Fibroblast of skin of left quadriceps (primary cell): ENCODE measurements around the gene CDC34.
"Not testable (repeated sequence)": the region's sequence is repeated elsewhere in the genome, so short reads cannot be mapped to it uniquely, and the experiment has no call there.

ENCODE experiments used
- DNase-seq, 2 experiments: peaks; one replicate each; pipeline ENCODE4 v3.0.0-alpha.2; 2013; ENCODE audit warnings: low read depth in 2 of 2

Gene CDC34

DNA sequence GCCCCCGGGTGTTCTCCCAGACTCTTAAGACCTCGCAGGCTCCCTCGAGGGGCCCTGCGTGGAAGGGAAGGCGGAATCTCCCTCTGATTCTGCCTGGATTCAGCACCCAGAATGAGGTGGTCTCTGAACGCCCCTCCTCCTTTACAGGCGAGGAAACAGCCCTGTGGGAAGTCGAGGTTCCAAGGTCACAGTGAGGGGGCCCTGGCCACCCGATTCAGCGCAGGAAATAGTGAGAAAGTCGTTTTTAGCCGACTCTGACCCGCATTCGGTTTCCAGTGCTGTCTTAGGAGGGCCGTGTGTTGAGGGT, 41.9 kb downstream of the CDC34 start:
- DNase-seq, result no peak

DNA sequence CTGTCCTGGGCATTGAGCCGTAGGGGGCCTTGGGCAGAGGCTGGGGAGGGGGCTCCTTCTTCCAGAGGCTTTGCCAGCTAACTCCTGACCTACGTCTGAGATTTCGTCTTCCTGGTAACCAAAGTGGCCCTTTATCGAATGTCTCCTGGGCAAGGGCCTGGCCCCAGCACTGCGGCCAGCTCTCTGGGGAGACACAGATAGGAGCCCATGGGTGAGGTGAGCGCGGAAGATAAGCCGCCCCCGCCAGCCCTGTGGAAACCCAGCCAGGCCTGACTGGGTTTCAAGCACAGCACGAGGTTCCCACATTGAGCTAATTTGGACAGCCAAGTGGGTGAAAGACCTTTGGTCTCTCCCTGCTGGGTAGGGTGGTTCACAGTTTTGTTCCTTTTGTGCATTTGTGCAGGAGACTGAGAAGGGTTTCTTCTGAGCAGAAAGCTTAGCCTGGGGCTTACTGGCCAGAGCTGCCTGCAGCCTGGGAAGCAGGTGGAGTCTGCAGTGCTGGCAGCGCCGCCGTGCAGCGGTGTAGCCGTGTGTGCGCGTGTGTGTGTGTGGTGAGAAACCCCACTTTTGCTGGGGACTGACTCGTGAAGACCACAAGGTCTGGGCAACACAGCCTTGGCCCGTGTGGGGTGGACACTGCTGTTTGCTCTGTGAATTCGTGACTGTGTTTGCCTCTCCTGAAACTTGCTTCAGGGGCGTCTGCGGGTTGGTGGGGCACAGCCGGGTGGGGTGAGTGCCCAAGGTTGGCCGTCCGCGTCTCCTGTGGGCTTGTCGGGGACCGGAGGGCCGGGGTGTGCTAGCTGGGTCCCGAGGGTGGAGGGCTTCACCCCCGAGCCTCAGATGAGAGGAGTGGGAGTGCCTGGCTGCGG, 43.3 kb downstream of the CDC34 start:
- DNase-seq, result no peak

DNA sequence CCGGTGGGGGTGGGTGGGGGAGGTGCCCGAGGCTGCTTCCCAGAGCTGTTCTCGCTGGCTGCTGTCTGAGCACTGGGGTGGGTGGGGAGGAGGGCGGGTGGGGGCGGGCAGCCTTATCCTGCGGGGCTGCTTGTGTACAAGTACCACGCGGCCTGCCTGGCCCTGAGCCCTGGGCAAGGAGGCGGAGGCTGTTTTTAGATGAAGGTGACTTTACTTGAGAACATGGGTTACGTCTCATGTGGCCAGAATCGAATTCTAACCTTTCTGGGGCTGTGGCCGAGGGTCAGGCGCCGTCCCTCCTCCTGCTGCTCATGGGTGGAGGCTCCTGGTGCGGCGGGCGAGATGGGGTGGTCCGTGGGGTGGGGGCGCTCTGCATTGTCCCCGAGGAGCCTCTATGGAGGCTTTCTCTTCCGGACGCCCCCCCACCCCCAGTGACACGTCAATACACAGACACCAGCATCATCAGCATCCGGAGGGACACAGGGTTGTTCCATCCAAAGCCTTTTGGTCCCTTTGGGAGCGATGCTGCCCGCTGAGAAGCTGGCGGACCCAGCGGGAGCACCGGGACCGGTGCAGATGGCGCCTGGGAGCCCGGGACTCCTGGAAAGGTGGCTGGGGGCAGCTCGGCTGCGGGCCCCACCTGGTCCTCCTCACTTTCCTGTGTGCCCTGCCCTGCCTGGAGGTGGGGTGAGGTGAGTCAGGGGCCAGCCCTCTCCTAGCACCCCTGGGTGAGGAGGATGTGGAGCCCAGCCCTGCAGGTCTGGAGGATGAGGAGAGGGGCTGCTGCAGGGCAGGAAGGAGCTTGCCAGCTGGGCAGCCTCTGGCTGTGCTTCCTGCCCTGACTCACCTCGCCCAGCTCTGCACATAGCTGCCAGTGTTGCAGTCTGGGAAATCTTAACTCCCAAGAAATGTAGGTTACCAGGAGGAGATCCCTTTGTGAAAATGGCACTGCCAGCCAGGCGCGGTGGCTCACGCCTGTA, 44.3 kb downstream of the CDC34 start:
- DNase-seq, result no peak

DNA sequence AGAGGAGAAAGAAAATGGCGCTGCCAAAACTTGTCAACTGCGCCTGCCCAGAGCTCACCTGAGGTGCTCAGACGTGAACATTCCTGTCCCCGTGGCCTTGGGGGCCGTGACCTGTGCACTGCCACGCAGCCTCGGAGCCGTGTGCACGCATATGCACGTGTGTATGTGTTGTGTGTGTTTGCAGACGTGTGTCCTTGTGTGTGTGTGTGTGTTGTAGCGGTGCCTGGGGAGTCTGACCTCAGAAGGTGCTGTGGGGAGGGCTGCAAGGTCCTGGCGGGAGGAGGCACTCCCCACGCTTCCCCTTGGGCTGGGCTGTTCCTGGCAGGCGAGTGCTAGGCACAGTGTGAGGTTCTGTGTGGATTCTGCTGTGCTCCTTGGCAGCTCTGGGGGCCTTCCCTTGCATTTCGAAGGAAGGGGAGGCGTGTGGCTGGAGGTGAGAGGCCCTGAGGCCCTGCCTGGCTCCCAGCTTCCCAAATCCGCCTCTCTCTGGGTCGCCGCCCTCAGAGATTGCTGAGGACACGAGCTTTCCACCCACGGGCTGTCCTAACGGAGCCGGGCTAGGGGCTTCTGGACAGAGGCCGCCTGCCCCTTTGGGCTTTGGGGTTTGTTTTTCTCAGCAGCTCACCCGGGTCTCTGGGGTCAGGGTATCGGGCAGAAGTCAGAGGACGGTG, 45.3 kb downstream of the CDC34 start:
- no peak for DNase-seq

DNA sequence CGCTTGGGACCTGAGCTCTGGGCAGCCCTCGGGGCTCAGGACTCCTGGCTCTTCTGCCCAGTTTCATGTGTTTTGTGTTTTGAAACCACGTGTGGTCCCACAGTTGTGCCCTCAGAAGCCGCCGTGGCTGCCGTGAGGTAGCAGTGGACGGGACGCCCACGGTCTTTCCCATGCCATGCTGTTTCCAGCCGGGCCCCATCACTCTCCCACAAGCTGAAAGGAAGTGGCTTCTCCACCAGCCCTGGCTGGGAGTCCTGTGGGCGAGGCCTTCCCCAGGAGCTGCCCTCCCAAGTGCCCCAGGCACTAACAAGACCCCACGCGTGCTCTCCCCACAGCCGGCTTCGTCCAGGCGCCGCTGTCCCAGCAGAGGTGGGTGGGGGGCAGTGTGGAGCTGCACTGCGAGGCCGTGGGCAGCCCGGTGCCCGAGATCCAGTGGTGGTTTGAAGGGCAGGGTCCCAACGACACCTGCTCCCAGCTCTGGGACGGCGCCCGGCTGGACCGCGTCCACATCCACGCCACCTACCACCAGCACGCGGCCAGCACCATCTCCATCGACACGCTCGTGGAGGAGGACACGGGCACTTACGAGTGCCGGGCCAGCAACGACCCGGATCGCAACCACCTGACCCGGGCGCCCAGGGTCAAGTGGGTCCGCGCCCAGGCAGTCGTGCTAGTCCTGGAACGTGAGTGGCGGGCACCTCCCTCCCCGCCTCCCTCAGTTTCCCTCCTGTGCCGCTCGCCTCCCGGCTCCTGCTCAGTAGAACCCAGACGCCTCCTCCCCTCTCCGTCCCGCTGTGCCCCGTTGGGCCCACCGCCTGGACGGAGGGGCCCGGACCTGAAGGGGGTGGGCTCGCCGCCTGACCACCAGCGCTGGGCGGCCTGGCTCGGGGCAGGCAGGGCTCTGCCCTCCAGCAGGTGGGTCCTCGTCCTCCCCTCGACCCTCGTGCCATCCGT, 46.2 kb downstream of the CDC34 start:
- DNase-seq, result no peak

DNA sequence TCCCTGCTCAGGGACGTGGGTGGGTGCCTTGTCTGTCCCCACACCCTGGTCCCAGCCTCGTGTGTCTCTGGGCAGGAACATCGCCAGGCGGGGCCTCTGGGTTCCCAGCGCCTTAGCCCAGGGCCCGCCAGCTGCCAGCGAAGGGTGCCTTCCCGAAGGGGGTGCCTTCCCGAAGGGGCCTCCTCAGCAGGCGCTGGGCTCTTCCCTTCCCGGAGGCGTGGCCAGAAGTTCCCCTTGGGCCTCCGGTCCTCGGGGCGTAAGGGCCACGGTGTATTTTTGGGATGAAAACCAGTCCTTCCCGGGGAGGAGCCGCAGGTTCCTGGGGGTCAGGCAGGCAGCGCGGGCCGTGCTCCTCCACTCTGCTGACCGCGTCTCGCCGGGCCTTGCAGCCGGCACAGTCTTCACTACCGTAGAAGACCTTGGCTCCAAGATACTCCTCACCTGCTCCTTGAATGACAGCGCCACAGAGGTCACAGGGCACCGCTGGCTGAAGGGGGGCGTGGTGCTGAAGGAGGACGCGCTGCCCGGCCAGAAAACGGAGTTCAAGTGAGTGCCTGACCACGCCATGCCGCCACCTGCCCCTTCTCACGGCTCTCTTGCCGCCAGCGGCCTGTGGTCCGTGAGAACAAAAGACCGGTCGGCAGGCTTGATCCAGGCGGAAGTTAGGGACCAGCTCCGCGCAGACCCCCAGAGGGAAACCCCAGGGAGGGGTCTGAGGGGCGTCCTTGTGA, 47.7 kb downstream of the CDC34 start:
- no peak for DNase-seq

DNA sequence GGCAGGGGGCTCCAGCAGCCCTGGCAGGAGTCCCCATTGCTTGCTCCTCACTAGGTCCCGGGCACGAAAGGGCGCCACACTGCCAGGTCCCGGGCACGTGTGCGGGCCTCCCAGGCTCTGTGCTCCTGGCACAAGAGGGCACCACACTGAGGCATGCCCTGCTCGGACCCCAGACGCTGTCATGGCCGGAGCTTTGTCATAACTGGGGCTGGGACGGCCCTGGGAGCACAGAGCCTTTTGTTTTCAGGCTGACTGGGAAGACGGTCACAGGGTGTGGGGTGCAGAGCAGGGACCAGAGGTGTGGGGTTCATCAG, 48.2 kb downstream of the CDC34 start:
- DNase-seq, result no peak

DNA sequence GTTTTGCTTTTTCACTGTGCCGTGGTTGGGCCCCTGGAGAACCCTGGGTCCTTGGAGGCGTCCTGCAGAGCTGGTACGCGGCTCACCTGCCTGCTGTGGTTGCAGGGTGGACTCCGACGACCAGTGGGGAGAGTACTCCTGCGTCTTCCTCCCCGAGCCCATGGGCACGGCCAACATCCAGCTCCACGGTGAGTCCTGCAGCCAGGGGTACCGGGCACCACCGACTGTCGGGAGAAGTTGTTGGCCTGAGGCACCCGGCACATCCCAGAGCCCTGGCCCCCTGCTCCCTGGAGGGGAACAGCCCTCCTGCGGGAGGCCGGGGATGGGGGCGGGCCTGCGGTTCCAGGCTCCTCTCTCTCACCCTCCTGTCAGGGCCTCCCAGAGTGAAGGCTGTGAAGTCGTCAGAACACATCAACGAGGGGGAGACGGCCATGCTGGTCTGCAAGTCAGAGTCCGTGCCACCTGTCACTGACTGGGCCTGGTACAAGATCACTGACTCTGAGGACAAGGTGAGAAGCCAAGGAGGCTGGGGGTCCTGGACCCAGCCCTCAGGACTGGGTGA, 48.8 kb downstream of the CDC34 start:
- DNase-seq, result no peak

DNA sequence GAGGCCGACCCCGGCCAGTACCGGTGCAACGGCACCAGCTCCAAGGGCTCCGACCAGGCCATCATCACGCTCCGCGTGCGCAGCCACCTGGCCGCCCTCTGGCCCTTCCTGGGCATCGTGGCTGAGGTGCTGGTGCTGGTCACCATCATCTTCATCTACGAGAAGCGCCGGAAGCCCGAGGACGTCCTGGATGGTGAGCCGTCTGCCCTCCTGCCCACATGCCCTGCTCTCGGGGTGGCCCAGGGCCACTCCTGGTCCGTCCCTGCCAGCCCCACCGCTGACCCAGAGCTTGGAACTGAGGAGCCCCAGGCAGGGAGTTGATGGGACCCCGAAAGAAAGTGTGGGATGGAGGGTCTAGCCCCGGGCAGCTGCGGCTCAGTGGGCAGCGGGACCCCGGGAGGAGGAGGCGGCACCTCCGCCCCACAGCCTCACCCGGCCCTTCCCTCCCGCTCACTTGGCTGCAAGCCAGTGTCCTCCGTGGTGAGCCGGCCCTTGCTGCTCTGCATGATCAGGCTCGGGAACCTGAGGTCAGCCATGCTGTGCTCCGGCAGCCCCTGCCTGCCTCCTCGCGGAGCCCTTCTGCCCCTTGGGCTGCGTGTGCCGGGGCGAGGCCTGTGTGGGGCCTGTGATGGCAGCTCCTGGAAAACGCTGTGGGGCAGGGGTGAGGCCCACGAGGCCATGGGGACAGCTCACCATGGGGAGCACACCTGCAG, 50.0 kb downstream of the CDC34 start:
- DNase-seq, result no peak

DNA sequence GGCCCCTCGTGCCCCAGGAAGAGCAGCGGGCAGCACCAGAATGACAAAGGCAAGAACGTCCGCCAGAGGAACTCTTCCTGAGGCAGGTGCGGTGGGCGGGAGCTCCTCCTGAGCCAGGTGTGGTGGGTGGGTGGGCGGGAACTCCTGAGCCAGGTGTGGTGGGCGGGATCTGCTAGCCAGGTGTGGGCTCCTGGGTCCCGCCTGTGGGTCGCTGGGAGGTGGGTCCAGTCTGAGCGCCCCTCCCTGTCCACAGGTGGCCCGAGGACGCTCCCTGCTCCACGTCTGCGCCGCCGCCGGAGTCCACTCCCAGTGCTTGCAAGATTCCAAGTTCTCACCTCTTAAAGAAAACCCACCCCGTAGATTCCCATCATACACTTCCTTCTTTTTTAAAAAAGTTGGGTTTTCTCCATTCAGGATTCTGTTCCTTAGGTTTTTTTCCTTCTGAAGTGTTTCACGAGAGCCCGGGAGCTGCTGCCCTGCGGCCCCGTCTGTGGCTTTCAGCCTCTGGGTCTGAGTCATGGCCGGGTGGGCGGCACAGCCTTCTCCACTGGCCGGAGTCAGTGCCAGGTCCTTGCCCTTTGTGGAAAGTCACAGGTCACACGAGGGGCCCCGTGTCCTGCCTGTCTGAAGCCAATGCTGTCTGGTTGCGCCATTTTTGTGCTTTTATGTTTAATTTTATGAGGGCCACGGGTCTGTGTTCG, 51.1 kb downstream of the CDC34 start:
- DNase-seq, result no peak

DNA sequence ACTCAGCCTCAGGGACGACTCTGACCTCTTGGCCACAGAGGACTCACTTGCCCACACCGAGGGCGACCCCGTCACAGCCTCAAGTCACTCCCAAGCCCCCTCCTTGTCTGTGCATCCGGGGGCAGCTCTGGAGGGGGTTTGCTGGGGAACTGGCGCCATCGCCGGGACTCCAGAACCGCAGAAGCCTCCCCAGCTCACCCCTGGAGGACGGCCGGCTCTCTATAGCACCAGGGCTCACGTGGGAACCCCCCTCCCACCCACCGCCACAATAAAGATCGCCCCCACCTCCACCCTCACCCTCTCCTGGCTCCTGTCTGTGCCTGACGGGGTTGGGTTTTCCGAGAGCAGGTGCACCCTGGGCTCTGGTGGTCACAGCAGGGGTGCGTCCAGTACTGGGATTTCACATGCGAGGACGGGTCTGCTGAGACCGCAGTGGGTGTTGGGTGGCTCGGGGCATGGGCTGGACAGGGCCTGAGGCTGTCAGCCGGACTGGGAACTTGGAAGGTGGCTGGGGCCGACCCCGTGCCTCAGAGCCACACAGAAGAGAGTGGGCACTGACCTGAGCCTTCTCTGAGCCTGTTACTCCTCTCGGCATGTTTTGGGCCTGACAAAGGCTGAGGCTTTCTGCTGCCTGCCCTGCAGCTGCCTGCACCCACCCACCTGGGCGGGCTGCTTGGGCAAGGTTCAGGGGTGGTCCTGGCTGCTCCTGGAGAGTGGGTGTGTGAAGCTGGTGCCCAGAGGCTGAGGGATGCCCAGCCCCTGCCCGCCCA, 51.8 kb downstream of the CDC34 start:
- DNase-seq, result no peak

DNA sequence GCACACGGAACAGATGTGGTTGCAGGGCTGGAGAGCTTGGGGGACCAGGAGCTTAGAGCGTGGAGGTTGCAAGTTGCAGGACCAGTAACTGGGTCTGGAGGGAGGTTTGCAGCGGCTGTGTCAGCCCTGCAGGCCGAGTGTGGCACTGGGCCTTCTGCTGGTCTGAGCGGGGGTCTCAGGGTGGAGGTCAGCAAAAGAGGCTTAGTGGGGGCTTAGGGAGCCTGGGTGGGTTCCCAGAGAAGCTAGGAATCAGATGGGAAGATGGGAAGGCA, 52.3 kb downstream of the CDC34 start:
- DNase-seq, result no peak

DNA sequence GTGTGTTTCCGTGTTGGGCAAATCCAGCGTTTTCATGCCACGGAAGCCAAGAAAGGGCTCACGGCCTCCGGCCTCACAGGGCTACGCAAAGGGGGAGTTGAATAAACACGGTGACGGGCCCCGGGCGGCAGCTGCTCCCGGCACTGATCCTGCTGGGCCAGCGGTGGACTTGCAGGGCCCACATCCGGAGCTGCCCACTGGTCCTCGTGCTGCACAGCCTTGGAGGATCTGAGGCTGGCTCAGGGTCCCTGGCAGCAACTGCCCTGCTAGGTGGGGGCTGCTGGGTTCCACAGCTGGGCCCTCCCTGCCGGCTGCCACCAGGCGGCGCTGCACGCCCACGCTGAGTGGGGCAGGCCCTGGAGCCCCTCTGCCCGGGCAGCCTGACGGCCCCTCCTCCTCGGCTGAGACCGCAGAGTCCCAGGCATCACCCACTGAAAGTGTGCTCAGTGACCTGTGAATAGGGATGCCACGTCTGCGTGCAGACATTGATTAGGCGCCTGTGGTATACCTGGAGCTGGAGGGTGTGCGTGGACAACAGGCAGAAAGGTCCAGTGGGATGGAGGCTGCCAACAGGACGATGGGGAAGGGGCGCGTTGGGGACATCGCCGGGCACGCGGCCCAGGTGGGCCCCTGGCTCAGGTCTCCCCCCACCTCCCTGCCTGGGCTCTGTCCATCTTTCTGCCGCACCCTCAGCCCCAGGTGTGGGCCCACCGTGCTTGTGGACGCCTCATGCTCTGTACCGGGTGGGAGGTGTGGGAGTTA, 52.9 kb downstream of the CDC34 start:
- DNase-seq, result no peak

DNA sequence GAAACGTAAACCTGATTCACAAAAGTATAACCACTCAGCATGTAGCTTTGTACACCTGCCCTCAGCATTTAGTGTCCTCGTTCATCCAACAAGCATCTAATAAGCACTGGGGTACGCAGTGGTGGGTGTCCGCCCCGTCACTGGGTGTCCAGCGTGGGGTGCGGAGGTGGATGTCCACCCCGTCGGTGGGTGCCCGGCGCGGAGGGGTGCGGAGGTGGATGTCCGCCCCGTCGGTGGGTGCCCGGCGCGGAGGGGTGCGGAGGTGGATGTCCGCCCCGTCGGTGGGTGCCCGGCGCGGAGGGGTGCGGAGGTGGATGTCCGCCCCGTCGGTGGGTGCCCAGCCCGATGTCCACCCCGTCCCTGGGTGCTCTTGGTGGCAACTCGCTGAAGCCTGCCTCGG, 53.6 kb downstream of the CDC34 start:
- not testable (repeated sequence) for DNase-seq

DNA sequence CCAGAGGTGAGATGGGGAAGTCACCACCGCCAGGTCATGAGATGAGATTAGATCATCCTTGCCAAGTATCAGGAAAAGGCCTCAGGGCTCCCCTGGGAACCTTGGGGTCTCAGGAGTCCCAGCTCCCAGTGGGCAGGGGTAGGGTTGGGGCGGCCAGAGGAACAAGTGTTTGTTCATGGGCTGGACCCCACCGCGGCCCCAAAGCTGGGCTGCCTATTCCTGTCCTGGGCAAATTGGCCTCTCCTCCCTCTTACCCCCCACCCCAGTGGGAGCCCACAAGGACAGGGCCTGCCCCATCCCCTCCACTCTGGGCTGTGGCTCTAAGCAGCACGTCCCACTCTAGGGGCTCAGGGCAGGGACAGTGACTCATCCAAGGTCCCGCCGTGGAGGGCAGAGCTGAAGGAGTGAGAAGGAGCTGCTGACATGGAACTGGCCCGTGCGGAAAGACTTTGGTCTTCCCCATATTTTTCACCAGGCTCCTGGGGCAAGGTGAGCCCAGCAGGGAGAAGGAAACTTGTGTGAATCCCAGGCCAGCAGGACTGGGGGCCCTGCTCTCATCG, 54.1 kb downstream of the CDC34 start:
- no peak for DNase-seq

DNA sequence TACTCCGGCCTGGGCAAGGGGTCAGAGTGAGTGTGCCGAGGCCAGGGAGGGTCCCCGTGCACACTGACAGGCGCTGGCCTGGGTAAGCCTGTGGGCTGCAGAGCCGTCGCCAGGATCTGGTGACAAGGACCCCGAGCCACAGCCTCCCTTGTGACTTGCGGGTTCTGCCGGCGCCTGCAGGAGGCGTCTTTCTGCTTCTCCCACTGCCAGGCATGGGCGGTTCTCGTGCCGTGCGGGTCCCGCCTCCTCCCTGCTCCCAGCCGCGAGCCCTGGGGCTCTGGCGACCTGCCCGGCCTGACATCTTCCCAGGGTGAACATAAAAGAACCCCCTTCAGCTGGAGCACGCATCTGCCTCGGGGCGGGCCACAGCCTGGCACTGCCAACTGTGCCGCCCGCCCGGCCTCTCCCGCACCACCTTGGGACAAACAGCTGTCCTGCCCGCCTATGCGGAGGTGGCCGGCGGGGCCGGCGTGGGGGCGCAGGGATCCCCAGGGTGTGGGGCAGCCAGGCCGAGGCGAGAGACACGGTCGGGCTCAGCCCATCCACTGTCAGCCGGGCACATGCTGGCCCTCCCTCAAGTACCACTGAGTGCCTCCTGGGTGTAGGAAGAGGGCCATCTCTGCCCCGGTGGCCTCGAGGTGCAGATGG, 56.7 kb downstream of the CDC34 start:
- peak in 1 of 2 experiments; percentile 47 for DNase-seq
